Muscle of arm (tissue), 12 donors: Measurements from ENCODE around the gene CLINT1. TPM values are rescaled to one million over a fixed set of nuclear protein-coding genes. Genes with fewer than 3 reads are reported as not detected.
A peak's percentile ranks its signal among the peaks of the same experiment; 100 is the strongest.

ENCODE experiments used
- DNase-seq: peaks from one replicate; pipeline ENCODE4 v3.0.0-alpha.2; 2013
- polyA plus RNA-seq, 12 donors: library from polyadenylated mRNA; unstranded; fragments of 120-200 nt; gene quantifications; one replicate each; pipeline ENCODE4 v1.2.1, GENCODE V29; 2013; ENCODE audit not compliant: insufficient read length in 12 of 12

The CLINT1 gene
- polyA plus RNA-seq, 12 donors: 54.0 to 106 (median 75.1) TPM; not detected in 1

GRCh38 chr5:157766442-157766841 is 92.5 kb downstream of the CLINT1 start:
- DNase-seq: no peak

- DNase-seq: no peak
Measured at GRCh38 chr5:157764531-157764930, 94.4 kb downstream of the CLINT1 start.

- peak; percentile 43 for DNase-seq
Measured at GRCh38 chr5:157761690-157762621, 97.0 kb downstream of the CLINT1 start.

- DNase-seq: no peak
Measured at GRCh38 chr5:157758706-157759105, 100.2 kb downstream of the CLINT1 start.

GRCh38 chr5:157756122-157756521 is 102.8 kb downstream of the CLINT1 start:
- DNase-seq: no peak

GRCh38 chr5:157750320-157750719 is 108.6 kb downstream of the CLINT1 start:
- no peak for DNase-seq

GRCh38 chr5:157749462-157749799 is 109.5 kb downstream of the CLINT1 start:
- no peak for DNase-seq

GRCh38 chr5:157748760-157749461 is 110.0 kb downstream of the CLINT1 start:
- no peak for DNase-seq

GRCh38 chr5:157747766-157748700 is 110.9 kb downstream of the CLINT1 start:
- no peak for DNase-seq

- no peak for DNase-seq
Measured at GRCh38 chr5:157747173-157747740, 111.7 kb downstream of the CLINT1 start.

GRCh38 chr5:157745041-157745456 is 113.9 kb downstream of the CLINT1 start:
- DNase-seq: no peak

GRCh38 chr5:157744051-157745011 is 114.6 kb downstream of the CLINT1 start:
- no peak for DNase-seq

GRCh38 chr5:157743163-157744050 is 115.5 kb downstream of the CLINT1 start, which contains the start of gene LSM11:
TSS of gene LSM11 (plus strand) at chr5:157743712. CDS start at chr5:157743751, 39 bp downstream.
- peak; percentile 91 for DNase-seq

- DNase-seq: no peak
Measured at GRCh38 chr5:157741131-157741530, 117.8 kb downstream of the CLINT1 start.

- DNase-seq: no peak
Measured at GRCh38 chr5:157740229-157740610, 118.7 kb downstream of the CLINT1 start.

- no peak for DNase-seq
Measured at GRCh38 chr5:157739388-157740228, 119.3 kb downstream of the CLINT1 start.

- DNase-seq: no peak
Measured at GRCh38 chr5:157735991-157736390, 123.0 kb downstream of the CLINT1 start.
